NCI-H345 (cell line): ENCODE measurements around the gene ZSCAN32.

Source experiments
- DNase-seq: peaks from one replicate; lab custom pipeline; 2025; lab: John Stamatoyannopoulos, UW

ZSCAN32 gene

DNA sequence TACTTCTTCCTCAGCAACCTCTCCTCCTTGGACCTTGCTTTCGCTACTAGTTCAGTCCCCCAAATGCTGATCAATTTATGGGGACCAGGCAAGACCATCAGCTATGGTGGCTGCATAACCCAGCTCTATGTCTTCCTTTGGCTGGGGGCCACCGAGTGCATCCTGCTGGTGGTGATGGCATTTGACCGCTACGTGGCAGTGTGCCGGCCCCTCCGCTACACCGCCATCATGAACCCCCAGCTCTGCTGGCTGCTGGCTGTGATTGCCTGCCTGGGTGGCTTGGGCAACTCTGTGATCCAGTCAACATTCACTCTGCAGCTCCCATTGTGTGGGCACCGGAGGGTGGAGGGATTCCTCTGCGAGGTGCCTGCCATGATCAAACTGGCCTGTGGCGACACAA, 44.7 kb downstream of the ZSCAN32 start:
- DNase-seq: no peak

DNA sequence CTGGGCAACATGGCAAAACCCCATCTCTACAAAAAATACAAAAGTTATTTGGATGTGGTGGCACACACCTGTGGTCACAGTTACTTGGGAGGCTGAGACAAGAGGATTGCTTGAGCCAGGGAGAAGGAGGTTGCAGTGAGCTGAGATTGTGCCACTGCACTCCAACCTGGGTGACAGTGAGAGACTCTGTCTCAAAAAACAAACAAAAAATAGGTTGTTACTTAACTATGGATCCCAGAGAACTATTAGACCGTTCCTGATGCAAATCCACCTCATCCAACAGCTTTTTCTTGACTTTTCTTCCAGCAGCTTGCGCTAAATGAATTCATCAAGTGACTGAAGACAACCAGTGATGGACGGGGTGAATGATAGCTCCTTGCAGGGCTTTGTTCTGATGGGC, 45.2 kb downstream of the ZSCAN32 start, which contains the start of gene OR2C1:
Gene OR2C1, plus strand, starts transcription at position 301 of the 400 bp plus-strand sequence. Its CDS starts 52 bp downstream, at position 353.
- no peak for DNase-seq

DNA sequence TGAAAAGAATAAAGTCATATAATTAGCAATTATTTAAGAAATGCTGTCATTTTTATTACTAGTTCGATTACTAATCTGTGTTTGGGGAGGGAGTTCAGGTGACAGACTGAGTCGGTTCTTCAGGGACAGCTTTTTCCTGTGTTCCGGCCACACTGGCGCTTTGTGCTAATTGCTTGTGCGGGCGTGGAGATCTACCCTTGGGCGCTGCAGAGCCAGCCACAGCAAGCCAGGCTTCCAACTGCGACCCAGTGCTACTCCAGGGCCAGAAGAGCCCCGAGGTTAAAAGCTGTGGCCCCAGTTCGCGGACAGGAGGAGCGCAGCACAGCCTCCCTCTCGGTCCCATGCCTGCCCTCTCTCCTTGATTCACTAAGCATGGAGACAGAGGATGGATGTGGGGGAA, 51.6 kb downstream of the ZSCAN32 start:
- DNase-seq: no peak

DNA sequence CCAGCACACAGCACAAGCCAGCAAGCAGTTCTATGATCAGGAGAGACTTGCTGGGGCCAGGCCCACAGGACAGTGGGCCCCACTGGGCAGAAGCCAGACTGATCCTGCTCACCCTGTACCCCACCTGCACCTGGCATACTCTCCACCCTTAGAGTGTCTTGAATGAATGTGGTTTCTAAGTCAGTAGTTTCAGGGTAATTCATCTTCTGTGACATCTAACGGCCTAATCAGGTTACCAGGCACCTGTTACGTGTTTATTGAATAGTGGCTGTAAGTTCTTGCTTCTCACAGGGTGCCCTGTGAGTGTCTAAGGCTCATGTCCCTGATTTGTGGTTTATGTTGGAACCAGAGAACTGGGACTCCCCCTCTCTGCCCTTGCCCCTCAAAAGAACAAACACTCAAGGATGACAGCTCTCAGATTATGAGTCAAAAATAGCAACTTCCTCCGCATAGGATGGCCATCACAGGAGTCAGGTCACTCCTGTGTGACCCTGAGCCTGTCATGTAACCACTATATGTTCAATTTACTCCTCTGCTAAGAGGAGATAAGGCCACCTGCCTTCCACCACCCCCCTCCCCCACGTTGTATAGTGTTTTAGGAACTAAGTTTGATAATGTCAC, 52.1 kb downstream of the ZSCAN32 start:
- no peak for DNase-seq

- DNase-seq: no peak
Measured at GRCh38 chr16:3347586-3347985, 53.2 kb downstream of the ZSCAN32 start.

GRCh38 chr16:3346041-3346440, 54.8 kb downstream of the ZSCAN32 start:
- no peak for DNase-seq
